ENCODE data around the gene FRMD6.

The FRMD6 gene

GRCh38 chr14:51620056-51620455 lies 31.7 kb upstream of the FRMD6 start:
- no peaks in the 10 kb centered on the region for H3K79me2 ChIP-seq (ENCODE audit: control insufficient read depth, low read length)
- no peaks in the 10 kb centered on the region; the same call in 1 of the 2 replicates for H3K27me3 ChIP-seq (ENCODE audit: control insufficient read depth, low read length)
- H3K4me3 ChIP-seq (ENCODE audit: low read length) = no peak overlapping the region
- H4K20me1 ChIP-seq (ENCODE audit: control insufficient read depth, insufficient read depth, low read depth, low read length) = no peaks in the 10 kb centered on the region
- TF ChIP-seq EZH2phosphoT487 (IDR thresholded peaks at IDR 0.05; ENCODE audit: borderline replicate concordance, low read length) (no peak), CTCF (IDR thresholded peaks at IDR 0.05; ENCODE audit: low read depth, low read length, poor library complexity, severe bottlenecking) (no peak)
- no peak overlapping the region for H3K27ac ChIP-seq (ENCODE audit: low read depth, low read length)
- H3K4me1 ChIP-seq (ENCODE audit: control insufficient read depth, low read length) = no peaks in the 10 kb centered on the region
- H3F3A ChIP-seq (ENCODE audit: control insufficient read depth, insufficient read depth) = no peaks in the 10 kb centered on the region
- H3K4me2 ChIP-seq (ENCODE audit: low read length) = no peak overlapping the region
- no peaks in the 10 kb centered on the region for H3K36me3 ChIP-seq (ENCODE audit: control insufficient read depth, low read length)
- H3K9me3 ChIP-seq (ENCODE audit: control insufficient read depth, insufficient read depth, low read length) = no peaks in the 10 kb centered on the region
- H3K9me2 ChIP-seq (replicated peaks; ENCODE audit: control insufficient read depth, low read length) = no peaks in the 10 kb centered on the region

- Histone ChIP-seq H3K4me2 (ENCODE audit: low read length) (no peak overlapping the region), H3K4me1 (ENCODE audit: control insufficient read depth, low read length) (no peaks in the 10 kb centered on the region), H3K9me3 (ENCODE audit: control insufficient read depth, insufficient read depth, low read length) (no peaks in the 10 kb centered on the region), H3F3A (ENCODE audit: control insufficient read depth, insufficient read depth) (no peaks in the 10 kb centered on the region), H3K36me3 (ENCODE audit: control insufficient read depth, low read length) (no peaks in the 10 kb centered on the region), H3K27ac (ENCODE audit: low read depth, low read length) (no peak overlapping the region), H3K9me2 (replicated peaks; ENCODE audit: control insufficient read depth, low read length) (no peaks in the 10 kb centered on the region), H3K4me3 (ENCODE audit: low read length) (no peak overlapping the region), H3K27me3 (ENCODE audit: control insufficient read depth, low read length) (peaks cover 3% of the 10 kb centered on the region; the same call in 1 of the 2 replicates), H3K79me2 (ENCODE audit: control insufficient read depth, low read length) (no peaks in the 10 kb centered on the region), H4K20me1 (ENCODE audit: control insufficient read depth, insufficient read depth, low read depth, low read length) (no peaks in the 10 kb centered on the region)
- TF ChIP-seq EZH2phosphoT487 (IDR thresholded peaks at IDR 0.05; ENCODE audit: borderline replicate concordance, low read length) = no peak
Measured at GRCh38 chr14:51621654-51622053, 30.1 kb upstream of the FRMD6 start.

GRCh38 chr14:51622376-51622775 lies 29.3 kb upstream of the FRMD6 start:
- H3K79me2 ChIP-seq (ENCODE audit: control insufficient read depth, low read length) = no peaks in the 10 kb centered on the region
- no peak overlapping the region for H3K4me2 ChIP-seq (ENCODE audit: low read length)
- H3K36me3 ChIP-seq (ENCODE audit: control insufficient read depth, low read length) = no peaks in the 10 kb centered on the region
- no peaks in the 10 kb centered on the region for H4K20me1 ChIP-seq (ENCODE audit: control insufficient read depth, insufficient read depth, low read depth, low read length)
- no peak for TF ChIP-seq EZH2phosphoT487 (IDR thresholded peaks at IDR 0.05; ENCODE audit: borderline replicate concordance, low read length)
- no peak for TF ChIP-seq CTCF (IDR thresholded peaks at IDR 0.05; ENCODE audit: low read depth, low read length, poor library complexity, severe bottlenecking)
- H3K4me3 ChIP-seq (ENCODE audit: low read length) = no peak overlapping the region
- no peaks in the 10 kb centered on the region for H3K9me3 ChIP-seq (ENCODE audit: control insufficient read depth, insufficient read depth, low read length)
- H3K27me3 ChIP-seq (ENCODE audit: control insufficient read depth, low read length) = peaks cover 3% of the 10 kb centered on the region; the same call in 1 of the 2 replicates
- no peaks in the 10 kb centered on the region for H3K4me1 ChIP-seq (ENCODE audit: control insufficient read depth, low read length)
- H3F3A ChIP-seq (ENCODE audit: control insufficient read depth, insufficient read depth) = no peaks in the 10 kb centered on the region
- no peak overlapping the region for H3K27ac ChIP-seq (ENCODE audit: low read depth, low read length)
- H3K9me2 ChIP-seq (replicated peaks; ENCODE audit: control insufficient read depth, low read length) = no peaks in the 10 kb centered on the region

- Histone ChIP-seq H3K9me2 (replicated peaks; ENCODE audit: control insufficient read depth, low read length) (no peaks in the 10 kb centered on the region), H3K4me3 (ENCODE audit: low read length) (no peak overlapping the region), H4K20me1 (ENCODE audit: control insufficient read depth, insufficient read depth, low read depth, low read length) (no peaks in the 10 kb centered on the region), H3K4me2 (ENCODE audit: low read length) (no peak overlapping the region), H3K9me3 (ENCODE audit: control insufficient read depth, insufficient read depth, low read length) (no peaks in the 10 kb centered on the region), H3K36me3 (ENCODE audit: control insufficient read depth, low read length) (no peaks in the 10 kb centered on the region), H3F3A (ENCODE audit: control insufficient read depth, insufficient read depth) (no peaks in the 10 kb centered on the region), H3K27ac (ENCODE audit: low read depth, low read length) (no peak overlapping the region), H3K27me3 (ENCODE audit: control insufficient read depth, low read length) (peaks cover 3% of the 10 kb centered on the region; the same call in 1 of the 2 replicates), H3K4me1 (ENCODE audit: control insufficient read depth, low read length) (no peaks in the 10 kb centered on the region), H3K79me2 (ENCODE audit: control insufficient read depth, low read length) (no peaks in the 10 kb centered on the region)
- TF ChIP-seq EZH2phosphoT487 (IDR thresholded peaks at IDR 0.05; ENCODE audit: borderline replicate concordance, low read length) (no peak), CTCF (IDR thresholded peaks at IDR 0.05; ENCODE audit: low read depth, low read length, poor library complexity, severe bottlenecking) (no peak)
Measured at GRCh38 chr14:51624955-51625569, 26.6 kb upstream of the FRMD6 start.

Measured in DOHH2 (cell line).